ENCODE results near the gene EXTL1. TPM values are rescaled to one million over a fixed set of nuclear protein-coding genes. Genes with fewer than 3 reads are reported as not detected.

The EXTL1 gene
- total RNA-seq, 1 experiment from 2014 or later: 88.2 TPM

GRCh38 chr1:26057189-26057588, 35.6 kb downstream of the EXTL1 start:
- no peak for DNase-seq (ENCODE audit: low spot score)
- in situ Hi-C loops (cut with HindIII; ENCODE audit: low sequenced_read_pairs): no loop called here

GRCh38 chr1:26058052-26058595, 36.5 kb downstream of the EXTL1 start:
- no peak for DNase-seq (ENCODE audit: low spot score)
- in situ Hi-C loops (cut with HindIII; ENCODE audit: low sequenced_read_pairs): no loop called here

- in situ Hi-C loops (cut with HindIII; ENCODE audit: low sequenced_read_pairs): no loop called here
These were observed 38.3 kb downstream of the EXTL1 start for GRCh38 chr1:26059906-26060305.

GRCh38 chr1:26060832-26061574, 39.4 kb downstream of the EXTL1 start:
- no peak for DNase-seq (ENCODE audit: low spot score)
- in situ Hi-C loops (cut with HindIII; ENCODE audit: low sequenced_read_pairs): no loop called here

More at GRCh38 chr1:26059906-26060305, 38.3 kb downstream of the EXTL1 start:
- no peak for DNase-seq (ENCODE audit: low spot score)

- no peak for DNase-seq (ENCODE audit: low spot score)
- in situ Hi-C loops (cut with HindIII; ENCODE audit: low sequenced_read_pairs): no loop called here
These were observed 43.0 kb downstream of the EXTL1 start for GRCh38 chr1:26064553-26064952.

- in situ Hi-C loops (cut with HindIII; ENCODE audit: low sequenced_read_pairs): no loop called here
- DNase-seq (ENCODE audit: low spot score): no peak
These were observed 44.6 kb downstream of the EXTL1 start for GRCh38 chr1:26066160-26066559.

- in situ Hi-C loops (cut with HindIII; ENCODE audit: low sequenced_read_pairs): no loop called here
- no peak for DNase-seq (ENCODE audit: low spot score)
These were observed 45.3 kb downstream of the EXTL1 start for GRCh38 chr1:26066857-26067256.

GRCh38 chr1:26067432-26067911, 45.9 kb downstream of the EXTL1 start, which contains the start of gene TRIM63:
TRIM63 (minus strand) TSS chr1:26067630; CDS start chr1:26067494, 136 bp downstream.
- no peak for DNase-seq (ENCODE audit: low spot score)
- in situ Hi-C loops (cut with HindIII; ENCODE audit: low sequenced_read_pairs): no loop called here

GRCh38 chr1:26069941-26070295, 48.3 kb downstream of the EXTL1 start:
- in situ Hi-C loops (cut with HindIII; ENCODE audit: low sequenced_read_pairs): no loop called here
- no peak for DNase-seq (ENCODE audit: low spot score)

- in situ Hi-C loops (cut with HindIII; ENCODE audit: low sequenced_read_pairs): no loop called here
- no peak for DNase-seq (ENCODE audit: low spot score)
These were observed 48.9 kb downstream of the EXTL1 start for GRCh38 chr1:26070296-26070962.

GRCh38 chr1:26070963-26071342, 49.4 kb downstream of the EXTL1 start:
- no peak for DNase-seq (ENCODE audit: low spot score)

GRCh38 chr1:26072305-26072704, 50.7 kb downstream of the EXTL1 start:
- in situ Hi-C loops (cut with HindIII; ENCODE audit: low sequenced_read_pairs): no loop called here
- no peak for DNase-seq (ENCODE audit: low spot score)

More at GRCh38 chr1:26070963-26071342, 49.4 kb downstream of the EXTL1 start:
- in situ Hi-C loops (cut with HindIII; ENCODE audit: low sequenced_read_pairs): no loop called here

- DNase-seq (ENCODE audit: low spot score): no peak
- in situ Hi-C loops (cut with HindIII; ENCODE audit: low sequenced_read_pairs): no loop called here
These were observed 54.0 kb downstream of the EXTL1 start for GRCh38 chr1:26075421-26076144.

GRCh38 chr1:26077524-26077923, 55.9 kb downstream of the EXTL1 start:
- DNase-seq (ENCODE audit: low spot score): no peak
- in situ Hi-C loops (cut with HindIII; ENCODE audit: low sequenced_read_pairs): no loop called here

- DNase-seq (ENCODE audit: low spot score): no peak
- in situ Hi-C loops (cut with HindIII; ENCODE audit: low sequenced_read_pairs): no loop called here
These were observed 57.0 kb downstream of the EXTL1 start for GRCh38 chr1:26078286-26079177.

- no peak for DNase-seq (ENCODE audit: low spot score)
- in situ Hi-C loops (cut with HindIII; ENCODE audit: low sequenced_read_pairs): no loop called here
These were observed 57.6 kb downstream of the EXTL1 start for GRCh38 chr1:26079178-26079563.

- DNase-seq (ENCODE audit: low spot score): no peak
- in situ Hi-C loops (cut with HindIII; ENCODE audit: low sequenced_read_pairs): no loop called here
These were observed 58.6 kb downstream of the EXTL1 start for GRCh38 chr1:26079960-26080814.

All from G401 (cell line).